T-cell (primary cell): ENCODE results near the gene YWHAB. TPM values are rescaled to one million over a fixed set of nuclear protein-coding genes. Genes with fewer than 3 reads are reported as not detected.

ENCODE experiments used
- ATAC-seq, 4 experiments: fragments of 200-7000 bp in 3 of 4; fragments of 150-1000 bp in 1 of 4; cut with Tn5 transposase; replicated peaks in 1 of 4; 1 replicate in 3 of 4; 2 replicates in 1 of 4; pipeline ENCODE4 v1.10.0; 2021; ENCODE audit warnings: moderate library complexity in 3 of 4, mild to moderate bottlenecking in 2 of 4, moderate number of reproducible peaks in 1 of 4
- CTCF ChIA-PET, 2 donors: fragments of 300-600 bp; sonication (Branson Sonifier 250); formaldehyde crosslinking; loops; one replicate each; lab custom pipeline; 2022; ENCODE audit warnings: antibody characterized with exemption in 2 of 2; lab: Charles Lee
- POLR2A ChIA-PET, 2 donors: fragments of 300-600 bp; sonication (Branson Sonifier 250); formaldehyde crosslinking; loops; one replicate each; lab custom pipeline; 2022; ENCODE audit warnings: antibody characterized with exemption in 2 of 2; lab: Charles Lee
- DNase-seq, 35 experiments: peaks; one replicate each; pipeline versions ENCODE4 v3.0.0 to v3.0.0-alpha.2; 2013 to 2023
- H3K27ac ChIP-seq: one replicate; pipeline ENCODE4 v1.5.1; 2013; ENCODE audit warnings: low read length
- H3K27me3 ChIP-seq, 2 experiments: replicated peaks in 1 of 2; 1 replicate in 1 of 2; 2 replicates in 1 of 2; pipeline versions ENCODE4 v1.6.1 to v1.7.0; 2013; ENCODE audit warnings: low read length in 1 of 2, mixed read lengths in 1 of 2; ENCODE audit not compliant: control insufficient read depth in 2 of 2, insufficient read depth in 2 of 2; ENCODE audit errors: extremely low read depth in 1 of 2
- H3K36me3 ChIP-seq, 2 donors: 1 replicate in 1 of 2; 2 replicates in 1 of 2; pipeline versions ENCODE4 v1.6.1 to v1.7.0; 2013; ENCODE audit warnings: low read length in 1 of 2; ENCODE audit not compliant: control insufficient read depth in 2 of 2, insufficient read depth in 1 of 2; ENCODE audit errors: extremely low read depth in 1 of 2
- H3K4me1 ChIP-seq, 2 experiments: 1 replicate in 1 of 2; 2 replicates in 1 of 2; pipeline versions ENCODE4 v1.6.1 to v1.7.0; 2013; ENCODE audit warnings: low read length in 2 of 2, mixed read lengths in 1 of 2; ENCODE audit not compliant: insufficient read depth in 2 of 2, control insufficient read depth in 1 of 2; ENCODE audit errors: extremely low read depth in 1 of 2
- H3K4me3 ChIP-seq, 2 donors: 1 replicate in 1 of 2; 2 replicates in 1 of 2; pipeline versions ENCODE4 v1.5.1 to v1.7.0; 2013; ENCODE audit warnings: mild to moderate bottlenecking in 2 of 2, low read length in 1 of 2, moderate library complexity in 1 of 2; ENCODE audit not compliant: control insufficient read depth in 1 of 2; ENCODE audit errors: extremely low read depth in 1 of 2
- H3K9me3 ChIP-seq: 2 replicates; pipeline ENCODE4 v1.7.0; 2013
- H3K27ac Mint-ChIP-seq, 2 donors: one replicate each; pipeline ENCODE4 v1.8.0; 2020 to 2021; ENCODE audit warnings: mild to moderate bottlenecking in 2 of 2, mixed read lengths in 2 of 2
- H3K27me3 Mint-ChIP-seq, 2 donors: one replicate each; pipeline ENCODE4 v1.8.0; 2021 to 2022; ENCODE audit warnings: mixed read lengths in 2 of 2
- H3K36me3 Mint-ChIP-seq: one replicate; pipeline ENCODE4 v1.8.0; 2021; ENCODE audit warnings: mixed read lengths
- H3K4me1 Mint-ChIP-seq, 3 donors: one replicate each; pipeline ENCODE4 v1.8.0; 2020 to 2022; ENCODE audit warnings: mixed read lengths in 3 of 3, mild to moderate bottlenecking in 1 of 3
- H3K4me3 Mint-ChIP-seq, 3 donors: one replicate each; pipeline ENCODE4 v1.8.0; 2020 to 2022; ENCODE audit warnings: mild to moderate bottlenecking in 3 of 3, mixed read lengths in 3 of 3, moderate library complexity in 3 of 3
- H3K9me3 Mint-ChIP-seq, 3 donors: one replicate each; pipeline ENCODE4 v1.8.0; 2020 to 2022; ENCODE audit warnings: mixed read lengths in 3 of 3
- WGBS: methylation state at CpG from one replicate; pipeline ENCODE4 v1.1.5; 2013; ENCODE audit warnings: missing lambda C conversion rate; ENCODE audit not compliant: insufficient coverage; 5-methylcytosine and 5-hydroxymethylcytosine counted together
- total RNA-seq, 35 experiments: library from RNA in 6 of 35; stranded (reverse) in 6 of 35; fragments of 120-200 nt in 1 of 35; gene quantifications; one replicate each; pipeline versions ENCODE4 v1.2.1 to v1.2.4 and lab custom pipeline; 2013 to 2026

Gene YWHAB
- total RNA-seq, 5 donors from 2014 or later (not counting 1 experiment from before 2014, with no cell fraction given): 198 to 233 (median 205) TPM

- no peak overlapping the region for H3K27ac ChIP-seq
- POLR2A ChIA-PET: no interaction called here
- Mint-ChIP-seq H3K36me3 (no peaks in the 10 kb centered on the region), H3K4me3 (no peak overlapping the region), H3K27ac (no peak overlapping the region), H3K27me3 (peaks cover 41% of the 10 kb centered on the region in 2 donors), H3K4me1 (no peaks in the 10 kb centered on the region), H3K9me3 (peaks cover 0 to 4% (median 0%) of the 10 kb centered on the region in 3 donors)
- CTCF ChIA-PET: no interaction called here
- H3K4me3 ChIP-seq: no peak overlapping the region
- ATAC-seq: no peak
- H3K27me3 ChIP-seq: peaks cover 4 to 22% of the 10 kb centered on the region in 2 experiments
- H3K9me3 ChIP-seq: no peaks in the 10 kb centered on the region
- no peak for DNase-seq
- H3K36me3 ChIP-seq: no peaks in the 10 kb centered on the region
- no peaks in the 10 kb centered on the region for H3K4me1 ChIP-seq
- WGBS: 52% methylated on average over 3 of the region's 6 CpGs
Measured at GRCh38 chr20:44841955-44842354, 43.5 kb upstream of the YWHAB start.

GRCh38 chr20:44843876-44844275, 41.6 kb upstream of the YWHAB start:
- peaks cover 4 to 18% of the 10 kb centered on the region in 2 experiments for H3K27me3 ChIP-seq
- Mint-ChIP-seq H3K36me3 (no peaks in the 10 kb centered on the region), H3K27ac (no peak overlapping the region), H3K4me1 (no peaks in the 10 kb centered on the region), H3K9me3 (peaks cover 0 to 4% (median 0%) of the 10 kb centered on the region in 3 donors), H3K4me3 (no peak overlapping the region), H3K27me3 (peaks cover 36 to 42% of the 10 kb centered on the region in 2 donors)
- ChIA-PET CTCF (no interaction called here), POLR2A (no interaction called here)
- H3K4me3 ChIP-seq: no peak overlapping the region
- 55% methylated on average over 2 of the region's 5 CpGs for WGBS
- DNase-seq (no peak), ATAC-seq (no peak)
- no peak overlapping the region for H3K27ac ChIP-seq
- no peaks in the 10 kb centered on the region for H3K36me3 ChIP-seq
- H3K9me3 ChIP-seq: no peaks in the 10 kb centered on the region
- no peaks in the 10 kb centered on the region for H3K4me1 ChIP-seq

GRCh38 chr20:44848254-44849015, 37.1 kb upstream of the YWHAB start:
- Mint-ChIP-seq H3K27ac (no peak overlapping the region), H3K4me1 (no peaks in the 10 kb centered on the region), H3K4me3 (no peak overlapping the region), H3K9me3 (no peaks in the 10 kb centered on the region), H3K36me3 (no peaks in the 10 kb centered on the region), H3K27me3 (peaks cover 22 to 32% of the 10 kb centered on the region in 2 donors)
- H3K27me3 ChIP-seq: peaks cover 4 to 10% of the 10 kb centered on the region in 2 experiments
- no CpG with 5 or more reads among the region's 4 CpGs for WGBS
- ATAC-seq (no peak), DNase-seq (no peak)
- no peaks in the 10 kb centered on the region for H3K36me3 ChIP-seq
- H3K27ac ChIP-seq: no peak overlapping the region
- no peak overlapping the region for H3K4me3 ChIP-seq
- POLR2A ChIA-PET: no interaction called here
- no peaks in the 10 kb centered on the region for H3K9me3 ChIP-seq
- no peaks in the 10 kb centered on the region for H3K4me1 ChIP-seq
- CTCF ChIA-PET: no interaction called here

- no peaks in the 10 kb centered on the region for H3K4me1 ChIP-seq
- WGBS: 100% methylated on average over 1 of the region's 1 CpG
- no peak overlapping the region for H3K4me3 ChIP-seq
- Mint-ChIP-seq H3K36me3 (no peaks in the 10 kb centered on the region), H3K27me3 (peaks cover 17 to 26% of the 10 kb centered on the region in 2 donors), H3K4me3 (no peak overlapping the region), H3K27ac (no peak overlapping the region), H3K9me3 (no peaks in the 10 kb centered on the region), H3K4me1 (no peaks in the 10 kb centered on the region)
- H3K27ac ChIP-seq: no peak overlapping the region
- CTCF ChIA-PET: no interaction called here
- H3K9me3 ChIP-seq: no peaks in the 10 kb centered on the region
- H3K27me3 ChIP-seq: peaks cover 0 to 4% of the 10 kb centered on the region in 2 experiments
- POLR2A ChIA-PET: no interaction called here
- H3K36me3 ChIP-seq: no peaks in the 10 kb centered on the region
- DNase-seq (no peak), ATAC-seq (no peak)
Measured at GRCh38 chr20:44849703-44850102, 35.8 kb upstream of the YWHAB start.

GRCh38 chr20:44850272-44850671, 35.2 kb upstream of the YWHAB start:
- Histone ChIP-seq H3K36me3 (no peaks in the 10 kb centered on the region), H3K27me3 (peaks cover 0 to 3% of the 10 kb centered on the region in 2 experiments), H3K4me1 (no peaks in the 10 kb centered on the region), H3K4me3 (no peak overlapping the region), H3K27ac (no peak overlapping the region), H3K9me3 (no peaks in the 10 kb centered on the region)
- ChIA-PET POLR2A (no interaction called here), CTCF (no interaction called here)
- Mint-ChIP-seq H3K36me3 (no peaks in the 10 kb centered on the region), H3K4me1 (no peaks in the 10 kb centered on the region), H3K9me3 (no peaks in the 10 kb centered on the region), H3K27ac (no peak overlapping the region), H3K27me3 (peaks cover 12 to 21% of the 10 kb centered on the region in 2 donors), H3K4me3 (no peak overlapping the region)
- WGBS: 90% methylated on average over 2 of the region's 3 CpGs
- DNase-seq: no peak
- ATAC-seq: no peak

DNA sequence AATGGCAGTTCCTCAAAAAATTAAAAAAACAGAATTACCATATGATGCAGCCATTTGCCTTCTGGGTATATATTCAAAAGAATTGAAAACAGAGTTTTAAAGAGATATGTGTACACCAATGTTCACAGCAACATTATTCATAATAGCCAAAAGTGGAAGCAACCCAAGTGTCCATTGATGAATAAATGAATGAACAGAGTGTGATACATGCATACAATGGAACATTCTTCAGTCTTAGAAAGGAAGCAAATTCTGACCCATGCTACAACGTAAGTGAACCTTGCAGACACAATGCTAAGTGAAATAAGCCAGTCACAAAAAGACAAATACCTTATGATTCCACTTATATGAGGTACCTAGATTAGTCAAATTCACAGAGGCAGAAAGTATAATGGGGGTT, 34.7 kb upstream of the YWHAB start:
- WGBS: no CpG with 5 or more reads among the region's 1 CpG
- no peaks in the 10 kb centered on the region for H3K36me3 Mint-ChIP-seq
- POLR2A ChIA-PET: no interaction called here
- H3K27ac Mint-ChIP-seq: no peak overlapping the region
- ATAC-seq: no peak
- H3K4me3 Mint-ChIP-seq: no peak overlapping the region
- H3K27me3 Mint-ChIP-seq: peaks cover 9 to 21% of the 10 kb centered on the region in 2 donors
- CTCF ChIA-PET: no interaction called here
- Histone ChIP-seq H3K27ac (no peak overlapping the region), H3K27me3 (peaks cover 0 to 2% of the 10 kb centered on the region in 2 experiments), H3K9me3 (no peaks in the 10 kb centered on the region), H3K4me1 (no peaks in the 10 kb centered on the region), H3K36me3 (no peaks in the 10 kb centered on the region), H3K4me3 (no peak overlapping the region)
- DNase-seq: no peak
- no peaks in the 10 kb centered on the region for H3K9me3 Mint-ChIP-seq
- peaks cover 0 to under 1% (median 0%) of the 10 kb centered on the region in 3 donors for H3K4me1 Mint-ChIP-seq
